ENCODE results near the gene CHST15. TPM values are rescaled to one million over a fixed set of nuclear protein-coding genes. Genes with fewer than 3 reads are reported as not detected.

Gene CHST15
- total and polyA plus RNA-seq, 2 donors: 7.7 to 12.4 TPM

- H3K9me3 ChIP-seq (ENCODE audit: control insufficient read depth in 2 of 2, insufficient read depth in 1 of 2, low read length in 1 of 2): peaks cover 0 to 8% of the 10 kb centered on the region in 2 donors
- H3K36me3 ChIP-seq (ENCODE audit: control insufficient read depth in 2 of 2, insufficient read depth in 2 of 2, low read length in 1 of 2): no peaks in the 10 kb centered on the region
- WGBS: 81% methylated on average over 19 of the region's 19 CpGs
- H3K4me3 ChIP-seq (ENCODE audit: low read length in 2 of 2): no peak overlapping the region
- peaks cover 0 to 10% of the 10 kb centered on the region in 2 donors for H3K4me1 ChIP-seq (ENCODE audit: control insufficient read depth in 2 of 2, insufficient read depth in 2 of 2, low read length in 2 of 2)
- H3K27me3 ChIP-seq (ENCODE audit: control insufficient read depth in 2 of 2, insufficient read depth in 1 of 2, low read length in 1 of 2): peaks cover 0 to 38% of the 10 kb centered on the region in 2 donors
- no peak overlapping the region for H3K27ac ChIP-seq (ENCODE audit: low read depth in 1 of 2, low read length in 1 of 2)
- no peak for DNase-seq (ENCODE audit: low read depth in 6 of 9, low spot score in 9 of 9)
These were observed 74.4 kb downstream of the CHST15 start for GRCh38 chr10:124018886-124019525.

DNA sequence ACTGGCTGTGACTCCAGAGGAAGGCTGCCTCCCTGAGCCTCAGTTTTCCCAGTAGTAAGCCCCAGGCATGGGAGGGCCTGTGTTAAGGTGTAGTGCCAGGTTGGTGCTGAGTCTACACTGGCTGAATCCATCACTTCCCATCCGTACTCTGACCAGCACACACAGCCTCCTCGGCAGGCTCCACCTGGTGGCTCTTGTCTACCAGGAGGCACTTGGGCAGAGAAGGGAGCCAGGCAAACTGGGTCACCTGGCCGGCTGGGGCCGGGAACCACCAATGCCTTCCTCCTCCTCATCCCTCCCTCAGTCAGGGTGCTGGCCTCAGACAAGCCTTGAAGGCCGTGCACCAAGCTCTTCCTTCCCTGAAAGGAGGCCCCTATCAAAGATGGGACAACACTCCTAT, 75.7 kb downstream of the CHST15 start:
- H3K4me1 ChIP-seq (ENCODE audit: control insufficient read depth in 2 of 2, insufficient read depth in 2 of 2, low read length in 2 of 2): peaks cover 0 to 8% of the 10 kb centered on the region in 2 donors
- H3K9me3 ChIP-seq (ENCODE audit: control insufficient read depth in 2 of 2, insufficient read depth in 1 of 2, low read length in 1 of 2): peaks cover 0 to 21% of the 10 kb centered on the region in 2 donors
- no peak overlapping the region for H3K27ac ChIP-seq (ENCODE audit: low read depth in 1 of 2, low read length in 1 of 2)
- 94% methylated on average over 5 of the region's 5 CpGs for WGBS
- H3K4me3 ChIP-seq (ENCODE audit: low read length in 2 of 2): no peak overlapping the region
- peaks cover 0 to 38% of the 10 kb centered on the region in 2 donors for H3K27me3 ChIP-seq (ENCODE audit: control insufficient read depth in 2 of 2, insufficient read depth in 1 of 2, low read length in 1 of 2)
- H3K36me3 ChIP-seq (ENCODE audit: control insufficient read depth in 2 of 2, insufficient read depth in 2 of 2, low read length in 1 of 2): no peaks in the 10 kb centered on the region
- DNase-seq (ENCODE audit: low read depth in 6 of 9, low spot score in 9 of 9): no peak

DNA sequence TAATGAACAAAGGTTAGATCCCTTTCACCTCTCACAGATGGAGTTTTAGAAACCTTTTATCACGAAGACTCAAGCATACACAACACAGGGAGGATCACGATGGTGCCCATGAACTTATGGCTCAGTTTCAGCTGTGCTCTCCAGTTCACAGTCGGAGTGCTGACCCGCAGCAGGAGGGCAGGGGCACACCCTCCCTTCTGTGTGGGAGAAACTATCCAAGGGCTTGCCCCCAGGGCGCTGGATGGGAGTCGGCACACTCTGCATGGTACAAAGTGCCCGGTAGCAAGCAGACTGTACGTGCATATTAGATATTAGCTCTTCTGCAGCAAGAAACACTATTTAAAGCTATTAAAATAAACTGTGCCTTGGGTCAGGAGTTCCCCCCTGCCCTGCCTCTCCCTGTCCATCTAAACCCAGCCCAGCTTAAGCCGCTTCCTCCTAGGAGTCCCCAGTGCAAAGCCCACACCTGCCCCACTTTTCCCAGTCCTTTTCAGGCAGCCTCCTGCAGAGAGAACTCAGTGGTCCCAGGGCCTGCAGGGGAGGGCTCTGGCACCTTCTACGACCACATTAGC, 76.5 kb downstream of the CHST15 start:
- no peaks in the 10 kb centered on the region for H3K36me3 ChIP-seq (ENCODE audit: control insufficient read depth in 2 of 2, insufficient read depth in 2 of 2, low read length in 1 of 2)
- no peak overlapping the region for H3K27ac ChIP-seq (ENCODE audit: low read depth in 1 of 2, low read length in 1 of 2)
- DNase-seq (ENCODE audit: low read depth in 6 of 9, low spot score in 9 of 9): no peak
- peaks cover 0 to 27% of the 10 kb centered on the region in 2 donors for H3K9me3 ChIP-seq (ENCODE audit: control insufficient read depth in 2 of 2, insufficient read depth in 1 of 2, low read length in 1 of 2)
- peaks cover 0 to 32% of the 10 kb centered on the region in 2 donors for H3K27me3 ChIP-seq (ENCODE audit: control insufficient read depth in 2 of 2, insufficient read depth in 1 of 2, low read length in 1 of 2)
- H3K4me1 ChIP-seq (ENCODE audit: control insufficient read depth in 2 of 2, insufficient read depth in 2 of 2, low read length in 2 of 2): peaks cover 0 to 3% of the 10 kb centered on the region in 2 donors
- H3K4me3 ChIP-seq (ENCODE audit: low read length in 2 of 2): no peak overlapping the region
- 85% methylated on average over 10 of the region's 10 CpGs for WGBS

DNA sequence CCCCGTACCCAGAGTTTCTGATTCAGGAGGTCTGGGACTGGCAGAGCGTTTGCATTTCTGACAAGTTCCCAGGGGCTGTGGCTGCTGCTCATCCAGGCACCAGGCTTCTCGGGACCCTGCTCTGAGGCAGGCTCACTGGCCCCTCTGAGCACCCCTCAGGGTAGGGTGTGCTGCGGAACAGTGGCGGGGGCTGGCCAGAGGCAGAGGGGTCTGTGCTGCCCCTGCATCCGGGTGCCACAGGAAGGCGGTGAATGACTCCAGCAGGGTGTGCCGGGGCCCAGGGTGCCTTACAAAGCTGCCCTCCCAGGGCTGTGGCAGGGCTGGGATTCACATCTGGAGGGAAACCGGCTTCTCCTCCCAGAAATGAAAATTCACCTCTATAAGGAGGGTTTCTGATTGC, 77.4 kb downstream of the CHST15 start:
- H3K9me3 ChIP-seq (ENCODE audit: control insufficient read depth in 2 of 2, insufficient read depth in 1 of 2, low read length in 1 of 2): peaks cover 0 to 29% of the 10 kb centered on the region in 2 donors
- DNase-seq (ENCODE audit: low read depth in 6 of 9, low spot score in 9 of 9): no peak
- peaks cover 0 to 3% of the 10 kb centered on the region in 2 donors for H3K4me1 ChIP-seq (ENCODE audit: control insufficient read depth in 2 of 2, insufficient read depth in 2 of 2, low read length in 2 of 2)
- WGBS: 97% methylated on average over 9 of the region's 9 CpGs
- no peak overlapping the region for H3K27ac ChIP-seq (ENCODE audit: low read depth in 1 of 2, low read length in 1 of 2)
- no peak overlapping the region for H3K4me3 ChIP-seq (ENCODE audit: low read length in 2 of 2)
- no peaks in the 10 kb centered on the region for H3K36me3 ChIP-seq (ENCODE audit: control insufficient read depth in 2 of 2, insufficient read depth in 2 of 2, low read length in 1 of 2)
- H3K27me3 ChIP-seq (ENCODE audit: control insufficient read depth in 2 of 2, insufficient read depth in 1 of 2, low read length in 1 of 2): peaks cover 0 to 27% of the 10 kb centered on the region in 2 donors

- Histone ChIP-seq H3K4me1 (ENCODE audit: control insufficient read depth in 2 of 2, insufficient read depth in 2 of 2, low read length in 2 of 2) (no peaks in the 10 kb centered on the region), H3K4me3 (ENCODE audit: low read length in 2 of 2) (no peak overlapping the region), H3K36me3 (ENCODE audit: control insufficient read depth in 2 of 2, insufficient read depth in 2 of 2, low read length in 1 of 2) (no peaks in the 10 kb centered on the region), H3K9me3 (ENCODE audit: control insufficient read depth in 2 of 2, insufficient read depth in 1 of 2, low read length in 1 of 2) (peaks cover 0 to 29% of the 10 kb centered on the region in 2 donors), H3K27me3 (ENCODE audit: control insufficient read depth in 2 of 2, insufficient read depth in 1 of 2, low read length in 1 of 2) (peaks cover 0 to 14% of the 10 kb centered on the region in 2 donors), H3K27ac (ENCODE audit: low read depth in 1 of 2, low read length in 1 of 2) (no peak overlapping the region)
- no peak for DNase-seq (ENCODE audit: low read depth in 6 of 9, low spot score in 9 of 9)
- 61% methylated on average over 22 of the region's 22 CpGs for WGBS
These were observed 78.8 kb downstream of the CHST15 start for GRCh38 chr10:124014416-124015154.

DNA sequence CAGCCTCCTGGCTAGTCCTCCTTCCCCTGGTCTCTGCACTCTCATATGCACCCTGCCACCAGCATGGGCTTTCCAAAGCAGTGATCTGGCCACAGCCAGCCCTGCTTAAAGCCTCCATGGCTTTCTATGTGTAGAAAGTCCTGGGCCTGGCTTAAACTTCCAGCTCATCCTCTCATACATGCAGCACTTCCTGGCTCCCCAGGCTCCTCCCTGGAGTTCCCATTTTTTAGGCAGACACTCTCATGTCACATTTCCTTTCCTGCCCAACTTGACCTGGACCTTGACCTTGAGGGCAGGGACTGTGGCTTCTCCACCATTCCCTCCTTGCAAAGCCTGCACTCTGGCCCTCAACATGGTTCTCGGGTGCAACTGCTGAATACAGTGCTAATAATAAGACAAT, 79.5 kb downstream of the CHST15 start:
- H3K4me3 ChIP-seq (ENCODE audit: low read length in 2 of 2): no peak overlapping the region
- WGBS: 98% methylated on average over 1 of the region's 1 CpG
- H3K4me1 ChIP-seq (ENCODE audit: control insufficient read depth in 2 of 2, insufficient read depth in 2 of 2, low read length in 2 of 2): no peaks in the 10 kb centered on the region
- H3K9me3 ChIP-seq (ENCODE audit: control insufficient read depth in 2 of 2, insufficient read depth in 1 of 2, low read length in 1 of 2): peaks cover 0 to 29% of the 10 kb centered on the region in 2 donors
- no peak overlapping the region for H3K27ac ChIP-seq (ENCODE audit: low read depth in 1 of 2, low read length in 1 of 2)
- no peak for DNase-seq (ENCODE audit: low read depth in 6 of 9, low spot score in 9 of 9)
- no peaks in the 10 kb centered on the region for H3K36me3 ChIP-seq (ENCODE audit: control insufficient read depth in 2 of 2, insufficient read depth in 2 of 2, low read length in 1 of 2)
- H3K27me3 ChIP-seq (ENCODE audit: control insufficient read depth in 2 of 2, insufficient read depth in 1 of 2, low read length in 1 of 2): peaks cover 0 to 9% of the 10 kb centered on the region in 2 donors

DNA sequence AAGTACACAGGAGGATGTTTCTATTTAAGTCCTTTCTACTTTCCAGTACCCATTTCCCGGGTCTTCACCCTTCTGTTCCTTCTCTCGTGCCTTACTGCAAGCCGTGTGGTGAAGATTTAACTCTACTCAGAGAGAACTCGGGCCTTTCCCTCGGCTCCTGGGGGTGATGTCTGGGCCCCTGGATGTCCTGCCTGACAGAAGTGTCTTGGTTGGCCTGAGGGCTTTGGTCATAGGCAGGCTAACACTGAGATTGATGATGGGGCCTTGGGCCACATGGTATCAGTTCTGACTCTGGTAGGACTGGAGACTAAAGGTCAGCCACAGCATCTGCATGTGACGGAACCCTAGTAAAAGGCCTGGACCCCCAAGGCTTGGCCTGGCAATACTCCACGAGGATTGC, 80.4 kb downstream of the CHST15 start:
- Histone ChIP-seq H3K27ac (ENCODE audit: low read depth in 1 of 2, low read length in 1 of 2) (no peak overlapping the region), H3K4me1 (ENCODE audit: control insufficient read depth in 2 of 2, insufficient read depth in 2 of 2, low read length in 2 of 2) (no peaks in the 10 kb centered on the region), H3K9me3 (ENCODE audit: control insufficient read depth in 2 of 2, insufficient read depth in 1 of 2, low read length in 1 of 2) (peaks cover 0 to 29% of the 10 kb centered on the region in 2 donors), H3K27me3 (ENCODE audit: control insufficient read depth in 2 of 2, insufficient read depth in 1 of 2, low read length in 1 of 2) (peaks cover 0 to 9% of the 10 kb centered on the region in 2 donors), H3K4me3 (ENCODE audit: low read length in 2 of 2) (no peak overlapping the region), H3K36me3 (ENCODE audit: control insufficient read depth in 2 of 2, insufficient read depth in 2 of 2, low read length in 1 of 2) (no peaks in the 10 kb centered on the region)
- no peak for DNase-seq (ENCODE audit: low read depth in 6 of 9, low spot score in 9 of 9)
- 83% methylated on average over 7 of the region's 7 CpGs for WGBS

DNA sequence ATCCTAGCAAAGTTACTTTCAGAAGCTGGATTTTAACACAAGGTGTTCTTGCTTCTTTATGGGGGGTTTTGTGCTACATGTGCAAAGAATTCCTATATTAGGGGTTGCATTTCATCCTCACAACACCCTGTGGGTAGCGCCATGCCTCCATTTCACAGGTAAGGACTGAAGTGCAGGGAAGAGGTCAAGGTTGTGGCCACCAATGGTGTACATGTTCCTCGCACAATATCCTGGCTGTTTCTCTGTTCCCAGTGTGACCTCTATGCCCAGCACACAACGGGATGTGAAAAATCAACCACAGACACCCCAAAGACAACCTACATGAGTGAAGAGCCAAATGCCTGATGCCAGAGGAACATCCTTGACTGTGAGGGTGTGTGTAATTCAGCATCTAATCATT, 80.8 kb downstream of the CHST15 start:
- WGBS: 97% methylated on average over 3 of the region's 3 CpGs
- no peak for DNase-seq (ENCODE audit: low read depth in 6 of 9, low spot score in 9 of 9)
- H3K27me3 ChIP-seq (ENCODE audit: control insufficient read depth in 2 of 2, insufficient read depth in 1 of 2, low read length in 1 of 2): peaks cover 0 to 9% of the 10 kb centered on the region in 2 donors
- peaks cover 0 to 29% of the 10 kb centered on the region in 2 donors for H3K9me3 ChIP-seq (ENCODE audit: control insufficient read depth in 2 of 2, insufficient read depth in 1 of 2, low read length in 1 of 2)
- no peaks in the 10 kb centered on the region for H3K4me1 ChIP-seq (ENCODE audit: control insufficient read depth in 2 of 2, insufficient read depth in 2 of 2, low read length in 2 of 2)
- H3K36me3 ChIP-seq (ENCODE audit: control insufficient read depth in 2 of 2, insufficient read depth in 2 of 2, low read length in 1 of 2): no peaks in the 10 kb centered on the region
- no peak overlapping the region for H3K4me3 ChIP-seq (ENCODE audit: low read length in 2 of 2)
- no peak overlapping the region for H3K27ac ChIP-seq (ENCODE audit: low read depth in 1 of 2, low read length in 1 of 2)

GRCh38 chr10:124012066-124012465, 81.3 kb downstream of the CHST15 start:
- Histone ChIP-seq H3K27me3 (ENCODE audit: control insufficient read depth in 2 of 2, insufficient read depth in 1 of 2, low read length in 1 of 2) (peaks cover 0 to 9% of the 10 kb centered on the region in 2 donors), H3K9me3 (ENCODE audit: control insufficient read depth in 2 of 2, insufficient read depth in 1 of 2, low read length in 1 of 2) (peaks cover 0 to 29% of the 10 kb centered on the region in 2 donors), H3K4me1 (ENCODE audit: control insufficient read depth in 2 of 2, insufficient read depth in 2 of 2, low read length in 2 of 2) (no peaks in the 10 kb centered on the region), H3K36me3 (ENCODE audit: control insufficient read depth in 2 of 2, insufficient read depth in 2 of 2, low read length in 1 of 2) (no peaks in the 10 kb centered on the region), H3K27ac (ENCODE audit: low read depth in 1 of 2, low read length in 1 of 2) (no peak overlapping the region), H3K4me3 (ENCODE audit: low read length in 2 of 2) (no peak overlapping the region)
- DNase-seq (ENCODE audit: low read depth in 6 of 9, low spot score in 9 of 9): no peak
- WGBS: 98% methylated on average over 5 of the region's 5 CpGs

All from thymus (tissue), 11 donors.